ENCODE results near the gene CFAP157. TPM values are rescaled to one million over a fixed set of nuclear protein-coding genes. Genes with fewer than 3 reads are reported as not detected.

CFAP157 gene
- total RNA-seq, 1 experiment from 2014 or later = not detected

DNA sequence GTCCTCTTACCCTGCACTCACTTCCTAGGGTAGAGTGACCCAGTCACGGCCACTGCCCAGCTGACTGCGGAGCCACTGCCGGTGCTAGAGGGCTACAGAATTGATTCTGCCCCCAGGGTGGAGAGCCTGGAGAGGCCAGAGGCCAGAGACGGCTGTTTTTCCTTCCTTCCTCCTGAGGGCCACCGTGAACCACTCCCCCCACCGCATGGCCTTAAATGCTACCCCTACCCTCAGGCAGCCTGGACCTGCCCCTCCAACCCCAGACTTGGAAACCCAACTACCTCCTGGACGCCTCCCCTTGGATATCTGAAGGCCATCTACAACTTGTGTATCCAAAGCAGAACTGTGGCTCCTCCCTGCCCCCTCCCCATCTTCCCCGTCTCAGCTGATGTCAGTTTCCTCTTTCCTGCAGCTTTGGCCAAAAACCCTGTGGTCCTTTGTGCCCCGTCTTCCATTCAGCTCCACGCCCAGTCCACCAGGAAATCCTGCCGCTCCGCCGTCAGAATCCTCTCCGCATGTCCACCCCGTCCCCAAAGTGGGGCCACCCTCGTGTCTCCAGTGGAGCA is 55.4 kb downstream of the CFAP157 start:
- no peak for DNase-seq (ENCODE audit: low read depth)

DNA sequence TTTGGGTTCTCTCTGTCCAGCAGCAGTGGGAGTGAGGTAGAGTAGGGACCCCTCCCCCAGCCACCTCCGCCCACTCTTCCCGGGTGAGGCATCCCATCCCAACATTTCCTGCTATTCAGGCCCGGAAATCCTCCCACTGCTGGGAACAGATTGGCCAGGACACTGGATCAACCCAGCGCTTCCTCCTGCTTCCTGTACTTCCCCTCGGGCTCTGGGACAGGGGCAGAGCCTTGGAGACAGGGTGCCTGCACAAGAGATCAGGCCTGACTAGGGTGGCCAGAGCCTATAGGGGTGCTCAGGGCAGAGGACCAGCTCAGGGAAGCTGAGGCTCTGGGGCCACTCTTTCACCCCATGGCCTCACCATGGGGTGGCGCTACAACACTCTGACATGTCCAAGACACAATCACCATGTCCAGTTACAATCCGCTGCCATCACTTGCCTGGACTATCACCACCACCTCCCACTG is 57.2 kb downstream of the CFAP157 start:
- DNase-seq (ENCODE audit: low read depth) = peak; percentile 54

DNA sequence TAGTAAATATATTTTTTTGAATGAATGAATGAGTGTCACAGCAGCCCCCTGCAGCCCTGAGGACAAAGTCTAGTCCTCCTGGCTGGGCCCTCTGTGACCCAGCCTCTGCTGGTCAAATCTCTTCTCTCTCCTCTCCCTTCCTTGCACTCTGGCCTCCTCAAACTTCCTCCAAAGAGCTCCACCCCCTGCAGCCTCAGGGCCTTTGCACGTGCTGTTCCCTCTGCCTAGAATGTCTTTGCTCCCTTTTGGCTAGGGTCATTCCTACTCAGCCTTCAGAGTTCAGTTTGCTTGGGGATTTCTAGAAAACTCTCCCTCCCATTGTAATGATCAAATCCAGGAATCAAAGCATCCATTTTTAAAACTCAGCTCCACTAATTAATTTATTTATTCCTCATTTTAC is 58.6 kb downstream of the CFAP157 start:
- no peak for DNase-seq (ENCODE audit: low read depth)

Other genes with a start within 250 kb of the CFAP157 start
- gene STXBP1, start 94.7 kb upstream of the CFAP157 start, total RNA-seq (2014; rRNA removed; shearing (Covaris generic)) = 26.3 and 41.9 TPM in 2 replicates
- 17.4 and 31.4 TPM in 2 replicates for gene PTRH1, start 8.7 kb downstream of the CFAP157 start, total RNA-seq (2014; rRNA removed; shearing (Covaris generic))
- 0.06 TPM in 1 of 2 replicates, not detected in the other for gene TTC16, start 9.1 kb downstream of the CFAP157 start, total RNA-seq (2014; rRNA removed; shearing (Covaris generic))
- 5.3 and 18.9 TPM in 2 replicates for gene TOR2A, start 28.3 kb downstream of the CFAP157 start, total RNA-seq (2014; rRNA removed; shearing (Covaris generic))
- not detected in 2 replicates for gene SH2D3C, start 71.7 kb downstream of the CFAP157 start, total RNA-seq (2014; rRNA removed; shearing (Covaris generic))
- gene CDK9, start 79.0 kb downstream of the CFAP157 start, total RNA-seq (2014; rRNA removed; shearing (Covaris generic)) = 47.7 and 56.1 TPM in 2 replicates
- 117 and 120 TPM in 2 replicates for gene FPGS, start 95.9 kb downstream of the CFAP157 start, total RNA-seq (2014; rRNA removed; shearing (Covaris generic))
- 2.6 and 4.1 TPM in 2 replicates for gene ENG, start 147.7 kb downstream of the CFAP157 start, total RNA-seq (2014; rRNA removed; shearing (Covaris generic))
- gene AK1, start 170.7 kb downstream of the CFAP157 start, total RNA-seq (2014; rRNA removed; shearing (Covaris generic)) = 37.5 and 73.4 TPM in 2 replicates
- 11.3 and 12.7 TPM in 2 replicates for gene ST6GALNAC6, start 192.6 kb downstream of the CFAP157 start, total RNA-seq (2014; rRNA removed; shearing (Covaris generic))
- 29.1 and 78.4 TPM in 2 replicates for gene ST6GALNAC4, start 210.1 kb downstream of the CFAP157 start, total RNA-seq (2014; rRNA removed; shearing (Covaris generic))
- gene PIP5KL1, start 223.8 kb downstream of the CFAP157 start, total RNA-seq (2014; rRNA removed; shearing (Covaris generic)) = 0.18 and 0.51 TPM in 2 replicates
- 51.9 and 56.2 TPM in 2 replicates for gene DPM2, start 230.9 kb downstream of the CFAP157 start, total RNA-seq (2014; rRNA removed; shearing (Covaris generic))

Measured in Daoy (cell line).